ENCODE data around the gene CCL22. TPM values are rescaled to one million over a fixed set of nuclear protein-coding genes. Genes with fewer than 3 reads are reported as not detected.
A peak's percentile ranks its signal among the peaks of the same experiment; 100 is the strongest.

CCL22 gene
- total RNA-seq, 1 donor = not detected

- no peak for DNase-seq (ENCODE audit: low read depth)
- no peak overlapping the region for H3K4me3 ChIP-seq (ENCODE audit: low read depth, low read length)
- no peak for TF ChIP-seq CTCF (IDR thresholded peaks at IDR 0.05; ENCODE audit: insufficient read depth, low read length)
Measured at GRCh38 chr16:57364143-57364542, 5.6 kb downstream of the CCL22 start.

GRCh38 chr16:57366544-57367040 is 8.0 kb downstream of the CCL22 start:
- no peak overlapping the region for H3K4me3 ChIP-seq (ENCODE audit: low read depth, low read length)
- DNase-seq (ENCODE audit: low read depth) = no peak
- no peak for TF ChIP-seq CTCF (IDR thresholded peaks at IDR 0.05; ENCODE audit: insufficient read depth, low read length)

- no peak for TF ChIP-seq CTCF (IDR thresholded peaks at IDR 0.05; ENCODE audit: insufficient read depth, low read length)
- DNase-seq (ENCODE audit: low read depth) = peak; percentile 42
- no peak overlapping the region for H3K4me3 ChIP-seq (ENCODE audit: low read depth, low read length)
Measured at GRCh38 chr16:57367116-57367752, 8.7 kb downstream of the CCL22 start.

- no peak overlapping the region for H3K4me3 ChIP-seq (ENCODE audit: low read depth, low read length)
- DNase-seq (ENCODE audit: low read depth) = no peak
- TF ChIP-seq CTCF (IDR thresholded peaks at IDR 0.05; ENCODE audit: insufficient read depth, low read length) = no peak
Measured at GRCh38 chr16:57371494-57372371, 13.2 kb downstream of the CCL22 start.

GRCh38 chr16:57372372-57373116 is 14.0 kb downstream of the CCL22 start, which contains the start of gene CX3CL1:
TSS of gene CX3CL1 (plus strand) at chr16:57372490. CDS start at chr16:57372569, 79 bp downstream.
- H3K4me3 ChIP-seq (ENCODE audit: low read depth, low read length) = peak within 1 kb of the TSS; percentile 53
- DNase-seq (ENCODE audit: low read depth) = peak; percentile 50
- TF ChIP-seq CTCF (IDR thresholded peaks at IDR 0.05; ENCODE audit: insufficient read depth, low read length) = peak; percentile 8

- DNase-seq (ENCODE audit: low read depth) = no peak
- TF ChIP-seq CTCF (IDR thresholded peaks at IDR 0.05; ENCODE audit: insufficient read depth, low read length) = no peak
- no peak overlapping the region for H3K4me3 ChIP-seq (ENCODE audit: low read depth, low read length)
Measured at GRCh38 chr16:57373117-57373947, 14.7 kb downstream of the CCL22 start.

Measured in fibroblast of the aortic adventitia (primary cell).